K562 (cell line): Measurements from ENCODE around the gene TOX2. TPM values are rescaled to one million over a fixed set of nuclear protein-coding genes. Genes with fewer than 3 reads are reported as not detected.

Experiments used
- CHD1 ChIP-seq: fragments of 200-600 bp; sonication (generic); IDR thresholded peaks from one replicate; pipeline ENCODE4 v1.6.1; 2012; ENCODE audit warnings: mild to moderate bottlenecking, moderate library complexity, low read length, inconsistent platforms
- CREB3 ChIP-seq: fragments of 450-650 bp; conservative IDR thresholded peaks from 2 replicates; pipeline ENCODE4 v1.6.1; 2016; ENCODE audit warnings: missing genetic modification characterization, low read depth, mild to moderate bottlenecking, missing compliant biosample characterization, moderate library complexity
- CREBBP ChIP-seq: IDR thresholded peaks from one replicate; pipeline ENCODE4 v1.6.1; 2012; ENCODE audit warnings: low read depth, mild to moderate bottlenecking, control low read depth, inconsistent platforms, low read length
- HMGXB4 ChIP-seq: sonication (generic); formaldehyde crosslinking; IDR thresholded peaks from 2 replicates; pipeline ENCODE4 v1.8.1; 2023; ENCODE audit warnings: mild to moderate bottlenecking, missing genetic modification reagents
- IRF9 ChIP-seq: fragments of 450-650 bp; IDR thresholded peaks from 2 replicates; pipeline ENCODE4 v1.6.1; 2016; ENCODE audit warnings: missing biosample characterization, missing genetic modification characterization
- MBD1 ChIP-seq: fragments of 250-450 bp; sonication (Bioruptor Pico); IDR thresholded peaks from 2 replicates; pipeline ENCODE4 v1.8.0; 2022; ENCODE audit warnings: inconsistent platforms
- MEF2D ChIP-seq: conservative IDR thresholded peaks from 2 replicates; pipeline ENCODE4 v1.6.1; 2016; ENCODE audit warnings: low read depth, missing genetic modification characterization, missing compliant biosample characterization
- NFE2L1 ChIP-seq: fragments of 450-650 bp; IDR thresholded peaks from 2 replicates; pipeline ENCODE4 v1.6.1; 2016; ENCODE audit warnings: missing genetic modification characterization, low read depth, mild to moderate bottlenecking, missing compliant biosample characterization, moderate library complexity, borderline replicate concordance
- NFIC ChIP-seq: fragments of 450-650 bp; IDR thresholded peaks from 2 replicates; pipeline ENCODE4 v1.6.1; 2017; ENCODE audit warnings: mild to moderate bottlenecking, inconsistent platforms
- SMAD1 ChIP-seq: fragments of 150-350 bp; IDR thresholded peaks from 2 replicates; pipeline ENCODE4 v1.6.1; 2014; ENCODE audit warnings: low read length, low read depth; ENCODE audit not compliant: partially characterized antibody
- YY1 ChIP-seq, 3 experiments: IDR thresholded peaks; 2 replicates each; pipeline ENCODE4 v1.6.1; 2011; ENCODE audit warnings: low read length in 2 of 3, mild to moderate bottlenecking in 2 of 3, moderate library complexity in 2 of 3, borderline replicate concordance in 1 of 3, control low read depth in 1 of 3, low read depth in 1 of 3; ENCODE audit not compliant: insufficient read depth in 3 of 3, insufficient replicate concordance in 2 of 3, control insufficient read depth in 1 of 3, insufficient read length in 1 of 3; ENCODE audit errors: extremely low read depth in 1 of 3
- ZBTB11 ChIP-seq, 3 experiments: fragments of 200-800 bp in 1 of 3; fragments of 250-450 bp in 1 of 3; fragments of 450-650 bp in 1 of 3; sonication (Bioruptor Pico) in 1 of 3; sonication (Bioruptor generic) in 1 of 3; formaldehyde crosslinking in 1 of 3; IDR thresholded peaks; 2 replicates each; pipeline versions ENCODE4 v1.6.1 to v1.8.0; 2016 to 2022; ENCODE audit warnings: mild to moderate bottlenecking in 2 of 3, missing genetic modification characterization in 2 of 3, missing compliant biosample characterization in 1 of 3, moderate library complexity in 1 of 3
- ZNF740 ChIP-seq, 3 experiments: fragments of 200-800 bp in 1 of 3; sonication (Bioruptor generic) in 1 of 3; sonication (generic) in 1 of 3; formaldehyde crosslinking in 1 of 3; IDR thresholded peaks; 2 replicates each; pipeline versions ENCODE4 v1.6.1 to v1.8.0; 2016 to 2022; ENCODE audit warnings: mild to moderate bottlenecking in 2 of 3, missing compliant biosample characterization in 2 of 3, missing genetic modification characterization in 2 of 3, missing genetic modification reagents in 1 of 3
- polyA plus RNA-seq, 8 experiments: library from polyadenylated mRNA; depleted of rRNA in 4 of 8; stranded (reverse) in 5 of 8; unstranded in 3 of 8; fragments of >200 nt; fragmentation: Nextera tagmentation in 2 of 8; fragmentation: Illumina TruSeq in 1 of 8; extraction: Ambion mirVana in 2 of 8; extraction: Trizol in 1 of 8; gene quantifications; 2 replicates each; pipeline versions ENCODE4 v1.2.1 to v1.2.3, GENCODE V29; 2011 to 2014; ENCODE audit warnings: inconsistent platforms in 1 of 8, missing spikeins in 1 of 8
- total RNA-seq, 7 experiments: library from RNA; depleted of rRNA in 6 of 7; stranded (reverse); fragments of >200 nt in 6 of 7; fragmentation: Illumina TruSeq in 2 of 7; extraction: Trizol in 2 of 7; gene quantifications; 2 replicates each; pipeline versions ENCODE4 v1.2.1 to v1.2.3, GENCODE V29; 2011 to 2021; ENCODE audit warnings: low replicate concordance in 1 of 7

The TOX2 gene
- total and polyA plus RNA-seq, 9 of the 15 experiments (the other 6 are each of a cell fraction or from before 2014, with no cell fraction given): not detected

GRCh38 chr20:44097521-44098255, 183.0 kb downstream of the TOX2 start (continued):
- TF ChIP-seq ZBTB11 (CRISPR knock-in tag; IDR thresholded peaks at IDR 0.05): no peak
- TF ChIP-seq CREBBP: no peak
- TF ChIP-seq NFIC: peak; percentile 76
- TF ChIP-seq ZNF740 (CRISPR knock-in tag; IDR thresholded peaks at IDR 0.05): no peak
- TF ChIP-seq ZNF740 (tag; IDR thresholded peaks at IDR 0.05): peak in 1 of 2 experiments; percentile 36; a peak in 1 of 4 replicates
- peak; percentile 31; the same call in 1 of the 2 replicates for TF ChIP-seq IRF9 (tag)
- no peak for TF ChIP-seq HMGXB4 (CRISPR knock-in tag)
- TF ChIP-seq NFE2L1 (tag): peak; percentile 54
- TF ChIP-seq YY1 (IDR thresholded peaks at IDR 0.05; ENCODE audit: borderline replicate concordance in 1 of 3, control insufficient read depth in 1 of 3, extremely low read depth in 1 of 3, insufficient read depth in 3 of 3, insufficient read length in 1 of 3, insufficient replicate concordance in 2 of 3, low read depth in 1 of 3, low read length in 2 of 3): no peak
- TF ChIP-seq CREB3: peak; percentile 86
- no peak for TF ChIP-seq SMAD1
- TF ChIP-seq MEF2D (tag): 0 out of 2 replicates have a peak, but pooled peaks have one; percentile 55
- no peak for TF ChIP-seq CHD1
- no peak for TF ChIP-seq MBD1 (CRISPR knock-in tag)
